Upper lobe of left lung (tissue), 6 donors: ENCODE measurements around the gene AGR3. TPM values are rescaled to one million over a fixed set of nuclear protein-coding genes. Genes with fewer than 3 reads are reported as not detected.
"Not testable (repeated sequence)": the region's sequence is repeated elsewhere in the genome, so short reads cannot be mapped to it uniquely, and the experiment has no call there.

Source experiments
- ATAC-seq, 2 donors: fragments of 200-7000 bp; cut with Tn5 transposase; one replicate each; pipeline ENCODE4 v1.9.1; 2022; ENCODE audit warnings: mild to moderate bottlenecking in 2 of 2, moderate library complexity in 2 of 2; ENCODE audit not compliant: low FRiP score in 2 of 2
- DNase-seq, 2 donors: peaks; one replicate each; pipeline ENCODE4 v3.0.0-alpha.2; 2019 to 2020
- H3K27ac ChIP-seq, 4 donors: fragments of 200-600 bp; sonication (generic); one replicate each; pipeline ENCODE4 v1.5.1; 2016 to 2019
- H3K27me3 ChIP-seq, 4 donors: fragments of 200-600 bp; sonication (generic); one replicate each; pipeline ENCODE4 v1.5.1; 2017 to 2019
- H3K36me3 ChIP-seq, 4 donors: fragments of 200-600 bp; sonication (generic); one replicate each; pipeline ENCODE4 v1.5.1; 2016 to 2019
- H3K4me1 ChIP-seq, 4 donors: fragments of 200-600 bp; sonication (generic); one replicate each; pipeline ENCODE4 v1.5.1; 2018 to 2019
- H3K4me3 ChIP-seq, 4 donors: fragments of 200-600 bp; sonication (generic); one replicate each; pipeline ENCODE4 v1.5.1; 2017 to 2019; ENCODE audit warnings: mild to moderate bottlenecking in 2 of 4, moderate library complexity in 1 of 4
- H3K9me3 ChIP-seq, 4 donors: fragments of 200-600 bp; sonication (generic); one replicate each; pipeline ENCODE4 v1.5.1; 2018 to 2019
- CTCF ChIP-seq, 6 experiments: fragments of 450-650 bp in 4 of 6; fragments of 200-600 bp in 2 of 6; sonication (generic) in 2 of 6; IDR thresholded peaks; one replicate each; pipeline ENCODE4 v1.5.1; 2016 to 2019; ENCODE audit warnings: antibody characterized with exemption in 6 of 6
- EP300 ChIP-seq, 4 donors: sonication (generic); formaldehyde crosslinking; IDR thresholded peaks; one replicate each; pipeline ENCODE4 v1.5.1; 2017; ENCODE audit warnings: antibody characterized with exemption in 4 of 4, control low read depth in 2 of 4
- POLR2A ChIP-seq, 4 donors: fragments of 450-650 bp; IDR thresholded peaks; one replicate each; pipeline ENCODE4 v1.5.1; 2016 to 2017; ENCODE audit warnings: antibody characterized with exemption in 4 of 4, mild to moderate bottlenecking in 2 of 4
- POLR2AphosphoS5 ChIP-seq, 2 donors: sonication (generic); formaldehyde crosslinking; IDR thresholded peaks; one replicate each; pipeline ENCODE4 v1.5.1; 2017; ENCODE audit warnings: antibody characterized with exemption in 2 of 2
- WGBS, 2 donors: methylation state at CpG; one replicate each; pipeline ENCODE4 v1.1.5; 2017 to 2018; 5-methylcytosine and 5-hydroxymethylcytosine counted together
- total RNA-seq, 6 donors: library from RNA; depleted of rRNA in 4 of 6; stranded (reverse); fragments of >200 nt in 4 of 6; gene quantifications; one replicate each; pipeline versions ENCODE4 v1.1.0 to v1.2.1, GENCODE V29; 2016 to 2021
- donor health status: DM: no; HTN: no; CAD: no; lungs with moderate emphysema.
- donor health status: DM: no; HTN: yes; CAD: no; lungs with severe emphysema.

Gene AGR3
- total RNA-seq, 6 donors from 2014 or later, result 10.5 to 209 (median 74.6) TPM

DNA sequence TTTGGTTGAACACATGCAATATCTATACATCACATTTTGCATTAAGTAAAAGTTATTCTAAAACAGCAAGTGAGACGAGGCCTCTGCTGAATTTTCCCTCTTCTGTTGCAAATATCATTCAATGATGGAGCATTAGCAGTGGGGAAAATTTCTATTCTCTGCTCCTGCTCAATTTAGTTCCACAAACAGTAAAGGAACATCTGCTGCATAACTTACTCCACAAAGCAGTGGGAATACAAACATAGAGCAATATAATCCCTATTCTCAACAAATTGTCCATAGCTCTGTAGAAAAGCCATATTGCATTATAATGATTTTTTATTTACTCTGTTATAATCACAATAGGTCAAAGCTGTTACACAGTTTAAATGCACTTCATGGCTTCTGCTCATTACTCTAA, 5.9 kb downstream of the AGR3 start:
- TF ChIP-seq POLR2A (IDR thresholded peaks at IDR 0.05) (no peak), POLR2AphosphoS5 (IDR thresholded peaks at IDR 0.05) (no peak), EP300 (IDR thresholded peaks at IDR 0.05) (no peak), CTCF (IDR thresholded peaks at IDR 0.05) (no peak)
- DNase-seq (no peak), ATAC-seq (no peak)
- Histone ChIP-seq H3K36me3 (no peaks in the 10 kb centered on the region), H3K9me3 (no peaks in the 10 kb centered on the region), H3K4me3 (no peak overlapping the region), H3K27me3 (no peaks in the 10 kb centered on the region), H3K27ac (no peak overlapping the region), H3K4me1 (no peaks in the 10 kb centered on the region)
- 87 to 88% methylated on average over 1 of the region's 1 CpG for WGBS, 2 donors

- no peak for TF ChIP-seq POLR2A (IDR thresholded peaks at IDR 0.05)
- TF ChIP-seq EP300 (IDR thresholded peaks at IDR 0.05), result no peak
- no peak for TF ChIP-seq POLR2AphosphoS5 (IDR thresholded peaks at IDR 0.05)
- TF ChIP-seq CTCF (IDR thresholded peaks at IDR 0.05), result no peak
- 42 to 59% methylated on average over 4 of the region's 4 CpGs for WGBS, 2 donors
Observed at GRCh38 chr7:16874066-16874465, 7.7 kb downstream of the AGR3 start.

GRCh38 chr7:16867328-16867727, 14.5 kb downstream of the AGR3 start:
- no peaks in the 10 kb centered on the region for H3K36me3 ChIP-seq
- TF ChIP-seq EP300 (IDR thresholded peaks at IDR 0.05), result no peak
- no peak for TF ChIP-seq POLR2A (IDR thresholded peaks at IDR 0.05)
- TF ChIP-seq POLR2AphosphoS5 (IDR thresholded peaks at IDR 0.05), result no peak
- TF ChIP-seq CTCF (IDR thresholded peaks at IDR 0.05), result no peak
- no peaks in the 10 kb centered on the region for H3K4me1 ChIP-seq
- H3K27me3 ChIP-seq, result no peaks in the 10 kb centered on the region
- no peaks in the 10 kb centered on the region for H3K9me3 ChIP-seq
- H3K27ac ChIP-seq, result no peak overlapping the region
- DNase-seq, result no peak
- ATAC-seq, result no peak
- no peak overlapping the region for H3K4me3 ChIP-seq

More at GRCh38 chr7:16874066-16874465, 7.7 kb downstream of the AGR3 start:
- H3K27ac ChIP-seq, result no peak overlapping the region
- H3K27me3 ChIP-seq, result no peaks in the 10 kb centered on the region
- ATAC-seq, result no peak
- H3K4me1 ChIP-seq, result no peaks in the 10 kb centered on the region
- no peaks in the 10 kb centered on the region for H3K36me3 ChIP-seq
- DNase-seq, result no peak
- no peaks in the 10 kb centered on the region for H3K9me3 ChIP-seq
- no peak overlapping the region for H3K4me3 ChIP-seq

DNA sequence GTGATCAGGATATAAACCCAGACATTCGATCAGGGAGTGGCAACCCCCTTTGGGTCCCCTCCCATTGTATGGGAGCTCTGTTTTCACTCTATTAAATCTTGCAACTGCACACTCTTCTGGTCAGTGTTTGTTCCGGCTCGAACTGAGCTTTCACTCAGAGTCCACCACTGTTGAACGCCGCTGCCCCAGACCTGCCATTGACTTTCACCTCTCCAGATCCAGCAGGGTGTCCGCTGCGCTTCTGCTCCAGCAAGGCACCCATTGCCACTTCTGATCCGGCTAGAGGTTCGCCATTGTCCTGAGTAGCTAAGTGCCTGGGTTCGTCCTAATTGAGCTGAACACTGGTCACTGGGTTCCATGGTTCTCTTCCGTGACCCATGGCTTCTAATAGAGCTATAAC, 28.6 kb downstream of the AGR3 start:
- H3K4me1 ChIP-seq, H3K4me3 ChIP-seq, H3K36me3 ChIP-seq, DNase-seq, ATAC-seq, H3K27ac ChIP-seq, H3K27me3 ChIP-seq, H3K9me3 ChIP-seq: not testable (repeated sequence)
- WGBS, 2 donors, result 95 to 97% methylated on average over 8 to 11 of the region's 11 CpGs

DNA sequence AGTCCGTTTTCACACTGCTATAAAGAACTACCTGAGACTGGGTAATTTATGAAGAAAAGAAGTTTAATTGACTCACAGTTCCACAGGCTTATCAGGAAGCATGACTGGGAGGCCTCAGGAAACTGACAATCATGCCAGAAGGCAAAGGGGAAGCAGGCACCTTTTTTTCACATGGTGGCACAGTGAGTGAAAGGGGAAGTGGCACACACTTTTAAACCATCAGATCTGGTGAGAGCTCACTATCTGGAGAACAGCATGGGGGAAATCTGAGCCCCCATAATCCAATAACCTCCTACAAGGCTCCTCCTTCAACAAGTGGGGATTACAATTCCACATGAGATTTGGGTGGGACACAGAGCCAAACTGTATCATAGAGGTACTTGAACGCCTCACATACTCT, 30.0 kb downstream of the AGR3 start:
- H3K9me3 ChIP-seq, result no peaks in the 10 kb centered on the region
- TF ChIP-seq POLR2AphosphoS5 (IDR thresholded peaks at IDR 0.05) (no peak), CTCF (IDR thresholded peaks at IDR 0.05) (no peak), POLR2A (IDR thresholded peaks at IDR 0.05) (no peak), EP300 (IDR thresholded peaks at IDR 0.05) (no peak)
- H3K36me3 ChIP-seq, result no peaks in the 10 kb centered on the region
- peaks cover 0 to 4% (median 2%) of the 10 kb centered on the region in 4 donors for H3K4me1 ChIP-seq
- DNase-seq (peak in 1 of 2 donors; percentile 22), ATAC-seq (peak in 1 of 2 donors; percentile 52)
- no peak overlapping the region for H3K27ac ChIP-seq
- no peaks in the 10 kb centered on the region for H3K27me3 ChIP-seq
- no peak overlapping the region for H3K4me3 ChIP-seq
- 43 to 63% methylated on average over 2 of the region's 2 CpGs for WGBS, 2 donors
